BJ (cell line): ENCODE measurements around the gene USP4. TPM values are rescaled to one million over a fixed set of nuclear protein-coding genes. Genes with fewer than 3 reads are reported as not detected.

Experiments used
- CTCF ChIA-PET: fragments of 350-600 bp; formaldehyde crosslinking; extraction: SDS; loops from one replicate; lab custom pipeline; 2021; ENCODE audit warnings: antibody characterized with exemption, inconsistent platforms; lab: Yijun Ruan, JAX
- POLR2A ChIA-PET: fragments of 300-600 bp; sonication (Branson Sonifier 250); formaldehyde crosslinking; extraction: SDS; loops from one replicate; lab custom pipeline; 2021; ENCODE audit warnings: antibody characterized with exemption; lab: Charles Lee
- DNase-seq: peaks from one replicate; pipeline ENCODE4 v3.0.0-alpha.2; 2011; ENCODE audit warnings: low read depth
- H3K27me3 ChIP-seq: 2 replicates; pipeline ENCODE4 v1.6.0; 2011; ENCODE audit warnings: low read length; ENCODE audit not compliant: control insufficient read depth, insufficient read depth
- H3K36me3 ChIP-seq: 2 replicates; pipeline ENCODE4 v1.5.1; 2011; ENCODE audit warnings: low read length; ENCODE audit not compliant: control insufficient read depth, insufficient read depth
- H3K4me3 ChIP-seq: 2 replicates; pipeline ENCODE4 v1.5.1; 2011; ENCODE audit warnings: low read depth, mild to moderate bottlenecking, control low read depth, low read length
- CTCF ChIP-seq: IDR thresholded peaks from 2 replicates; pipeline ENCODE4 v1.5.1; 2011; ENCODE audit warnings: low read depth, mild to moderate bottlenecking, control low read depth, inconsistent platforms, low read length, moderate library complexity; ENCODE audit not compliant: insufficient read depth
- polyA minus RNA-seq: library from RNA; depleted of rRNA, polyadenylated mRNA; stranded (reverse); fragments of >200 nt; gene quantifications from 2 replicates; pipeline ENCODE4 v1.2.3, GENCODE V29; 2011; rRNA and poly(A)+ RNA removed
- polyA plus RNA-seq: library from polyadenylated mRNA; depleted of rRNA; stranded (reverse); fragments of >200 nt; gene quantifications from 2 replicates; pipeline ENCODE4 v1.2.3, GENCODE V29; 2011; rRNA removed

USP4 gene, protein sequence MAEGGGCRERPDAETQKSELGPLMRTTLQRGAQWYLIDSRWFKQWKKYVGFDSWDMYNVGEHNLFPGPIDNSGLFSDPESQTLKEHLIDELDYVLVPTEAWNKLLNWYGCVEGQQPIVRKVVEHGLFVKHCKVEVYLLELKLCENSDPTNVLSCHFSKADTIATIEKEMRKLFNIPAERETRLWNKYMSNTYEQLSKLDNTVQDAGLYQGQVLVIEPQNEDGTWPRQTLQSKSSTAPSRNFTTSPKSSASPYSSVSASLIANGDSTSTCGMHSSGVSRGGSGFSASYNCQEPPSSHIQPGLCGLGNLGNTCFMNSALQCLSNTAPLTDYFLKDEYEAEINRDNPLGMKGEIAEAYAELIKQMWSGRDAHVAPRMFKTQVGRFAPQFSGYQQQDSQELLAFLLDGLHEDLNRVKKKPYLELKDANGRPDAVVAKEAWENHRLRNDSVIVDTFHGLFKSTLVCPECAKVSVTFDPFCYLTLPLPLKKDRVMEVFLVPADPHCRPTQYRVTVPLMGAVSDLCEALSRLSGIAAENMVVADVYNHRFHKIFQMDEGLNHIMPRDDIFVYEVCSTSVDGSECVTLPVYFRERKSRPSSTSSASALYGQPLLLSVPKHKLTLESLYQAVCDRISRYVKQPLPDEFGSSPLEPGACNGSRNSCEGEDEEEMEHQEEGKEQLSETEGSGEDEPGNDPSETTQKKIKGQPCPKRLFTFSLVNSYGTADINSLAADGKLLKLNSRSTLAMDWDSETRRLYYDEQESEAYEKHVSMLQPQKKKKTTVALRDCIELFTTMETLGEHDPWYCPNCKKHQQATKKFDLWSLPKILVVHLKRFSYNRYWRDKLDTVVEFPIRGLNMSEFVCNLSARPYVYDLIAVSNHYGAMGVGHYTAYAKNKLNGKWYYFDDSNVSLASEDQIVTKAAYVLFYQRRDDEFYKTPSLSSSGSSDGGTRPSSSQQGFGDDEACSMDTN
- polyA plus RNA-seq (63.5 and 72.7 TPM in 2 replicates), polyA minus RNA-seq (52.5 and 68.4 TPM in 2 replicates)

DNA sequence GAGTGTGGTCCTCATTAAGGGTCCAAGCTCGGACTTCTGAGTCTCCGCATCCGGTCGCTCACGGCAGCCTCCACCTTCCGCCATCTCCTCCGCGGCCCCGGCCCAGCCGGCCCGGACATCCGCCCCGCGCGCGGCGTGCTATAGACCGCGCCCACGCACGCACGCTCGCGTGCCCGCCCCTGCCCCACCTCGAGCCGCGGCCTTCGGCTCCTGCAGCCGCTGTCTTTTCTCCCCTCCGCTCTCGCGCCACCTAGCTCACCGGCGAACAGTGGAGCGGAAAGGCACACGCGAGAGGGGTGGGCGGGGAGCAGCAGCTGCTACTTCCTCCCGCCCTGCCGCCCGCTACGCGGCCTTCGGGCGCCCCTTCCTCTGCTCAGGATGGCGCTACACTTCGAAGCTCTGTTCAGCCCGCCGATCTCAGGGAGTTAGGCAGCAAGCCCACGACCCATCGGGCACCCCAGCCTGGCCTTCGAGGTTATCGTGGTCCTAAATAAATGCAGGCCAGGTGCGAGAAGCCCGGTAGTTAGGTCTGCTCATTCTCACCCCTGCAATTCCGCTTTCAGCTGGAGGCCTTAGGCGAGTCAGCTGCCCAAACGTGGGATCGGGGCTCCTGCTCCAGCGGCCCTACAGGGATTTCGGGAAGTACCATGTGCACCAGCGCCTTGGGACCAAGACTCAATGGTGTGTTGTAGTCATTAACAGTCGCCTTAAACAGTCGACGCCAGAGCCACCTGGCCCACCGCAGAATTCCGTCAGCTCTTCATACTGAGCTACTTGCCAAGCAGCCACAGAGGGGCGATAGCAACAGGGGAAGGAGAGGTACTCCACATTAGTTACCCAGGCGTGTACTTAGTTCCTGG, at the start of gene USP4:
USP4 (minus strand) TSS at position 113 of the 860 bp plus-strand sequence; CDS start at position 84, 29 bp downstream.
- peaks cover 3% of the 10 kb centered on the region; the same call in 1 of the 2 replicates for H3K36me3 ChIP-seq
- TF ChIP-seq CTCF = peak; percentile 63
- POLR2A ChIA-PET = interaction anchor here (0.6 to 1.5 kb wide), 5 partner anchors 12 to 130 kb away, joined by 3 to 5 read pairs (median 4); partner anchors contain the start of genes DAG1, NICN1 and RHOA
- peak; percentile 48 for DNase-seq
- CTCF ChIA-PET = interaction anchor here (0.8 to 3.2 kb wide), 15 partner anchors 9 to 253 kb away, joined by 3 to 24 read pairs (median 5); partner anchors contain the start of genes KLHDC8B, NICN1, RHOA and TCTA
- H3K27me3 ChIP-seq = no peaks in the 10 kb centered on the region
- peak within 1 kb of the TSS; percentile 95 for H3K4me3 ChIP-seq

DNA sequence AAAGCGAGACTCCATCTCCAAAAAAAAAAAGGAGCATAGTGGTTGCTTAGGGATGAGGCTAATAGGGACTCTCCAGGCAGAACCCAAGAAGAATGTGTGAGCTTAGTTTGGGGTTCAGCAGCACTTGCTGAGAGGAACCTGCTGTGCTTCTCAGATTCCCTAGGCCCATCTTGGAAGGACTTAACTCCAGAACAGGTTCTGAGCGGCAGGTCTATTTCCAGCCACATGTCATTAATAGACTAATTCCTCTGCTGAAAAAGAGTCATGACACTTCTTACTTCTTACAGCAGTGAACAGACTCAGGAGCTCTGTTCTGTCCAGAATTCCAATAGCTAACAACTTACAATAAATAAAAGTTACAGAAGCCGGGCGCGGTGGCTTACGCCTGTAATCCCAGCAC, 49.4 kb upstream of the USP4 start:
- ChIA-PET POLR2A (no interaction called here), CTCF (interaction anchor here (0.6 to 1.4 kb wide), 2 partner anchors 57 to 415 kb away, joined by 3 to 6 read pairs; no protein-coding TSS in a partner anchor)
- TF ChIP-seq CTCF = no peak
- Histone ChIP-seq H3K27me3 (no peaks in the 10 kb centered on the region), H3K36me3 (peaks cover 2% of the 10 kb centered on the region; the same call in 1 of the 2 replicates), H3K4me3 (no peak overlapping the region)
- DNase-seq = no peak

- no peaks in the 10 kb centered on the region for H3K27me3 ChIP-seq
- DNase-seq = no peak
- peaks cover 2% of the 10 kb centered on the region; the same call in 1 of the 2 replicates for H3K36me3 ChIP-seq
- CTCF ChIA-PET = interaction anchor here (1.0 to 1.4 kb wide), 2 partner anchors 24 to 56 kb away, joined by 3 read pairs; partner anchors contain the start of genes RHOA and TCTA
- POLR2A ChIA-PET = no interaction called here
- TF ChIP-seq CTCF = no peak
- no peak overlapping the region for H3K4me3 ChIP-seq
Measured at GRCh38 chr3:49388289-49388820, 48.5 kb upstream of the USP4 start.

GRCh38 chr3:49387721-49388120, 47.9 kb upstream of the USP4 start:
- Histone ChIP-seq H3K4me3 (no peak overlapping the region), H3K27me3 (no peaks in the 10 kb centered on the region), H3K36me3 (peaks cover 2% of the 10 kb centered on the region; the same call in 1 of the 2 replicates)
- TF ChIP-seq CTCF = no peak
- CTCF ChIA-PET = interaction anchor here (1.0 kb wide), 1 partner anchor 24 kb away, joined by 3 read pairs; the partner anchor contains the start of genes RHOA and TCTA
- no peak for DNase-seq
- POLR2A ChIA-PET = no interaction called here
